Small intestine (tissue), 7 donors: ENCODE results near the gene RIMBP2. TPM values are rescaled to one million over a fixed set of nuclear protein-coding genes. Genes with fewer than 3 reads are reported as not detected.

Source experiments
- DNase-seq, 2 donors: peaks; one replicate each; pipeline versions ENCODE4 v3.0.0 to v3.0.0-alpha.2; 2013
- FAIRE-seq: peaks from 2 replicates; lab custom pipeline; 2012; peaks lifted over from hg19 to GRCh38; lab: Jason Lieb, UNC
- H3K27ac ChIP-seq, 3 donors: one replicate each; pipeline ENCODE4 v1.5.1; 2013; ENCODE audit warnings: low read length in 2 of 3, mild to moderate bottlenecking in 2 of 3, control low read depth in 1 of 3, inconsistent platforms in 1 of 3, low read depth in 1 of 3, moderate library complexity in 1 of 3
- H3K27me3 ChIP-seq, 3 donors: one replicate each; pipeline ENCODE4 v1.6.1; 2013; ENCODE audit warnings: low read length in 3 of 3, inconsistent platforms in 1 of 3; ENCODE audit not compliant: control insufficient read depth in 3 of 3, insufficient read depth in 3 of 3
- H3K36me3 ChIP-seq, 3 donors: one replicate each; pipeline ENCODE4 v1.6.1; 2013; ENCODE audit warnings: low read length in 3 of 3, inconsistent platforms in 1 of 3, low read depth in 1 of 3, mild to moderate bottlenecking in 1 of 3, moderate library complexity in 1 of 3; ENCODE audit not compliant: control insufficient read depth in 3 of 3, insufficient read depth in 2 of 3
- H3K4me1 ChIP-seq, 3 donors: one replicate each; pipeline ENCODE4 v1.6.1; 2013; ENCODE audit warnings: low read length in 2 of 3, inconsistent platforms in 1 of 3, low read depth in 1 of 3, mild to moderate bottlenecking in 1 of 3, moderate library complexity in 1 of 3; ENCODE audit not compliant: control insufficient read depth in 3 of 3, insufficient read depth in 2 of 3
- H3K4me3 ChIP-seq, 3 donors: one replicate each; pipeline ENCODE4 v1.5.1; 2013; ENCODE audit warnings: low read length in 3 of 3, control low read depth in 1 of 3, inconsistent platforms in 1 of 3, low read depth in 1 of 3, mild to moderate bottlenecking in 1 of 3, moderate library complexity in 1 of 3
- H3K9me3 ChIP-seq, 2 donors: one replicate each; pipeline ENCODE4 v1.6.1; 2013; ENCODE audit warnings: low read depth in 1 of 2, low read length in 1 of 2; ENCODE audit not compliant: control insufficient read depth in 2 of 2, insufficient read depth in 1 of 2
- WGBS, 3 donors: extraction: QIAGEN DNeasy Blood & Tissue Kit; methylation state at CpG; one replicate each; pipeline ENCODE4 v1.1.7; 2013; 5-methylcytosine and 5-hydroxymethylcytosine counted together
- polyA plus RNA-seq, 4 donors: library from polyadenylated mRNA; stranded (reverse) in 3 of 4; unstranded in 1 of 4; fragments of 200-250 nt in 3 of 4; fragments of 120-200 nt in 1 of 4; gene quantifications; one replicate each; pipeline versions ENCODE4 v1.2.1 to v1.2.3, GENCODE V29; 2013
- donor health status: healthy with polysubstance abuse.
- donor health status: control.
- donor health status: control.
- donor health status: Bipolar disorder and iron deficiency.
- donor health status: healthy.

Gene RIMBP2
- polyA plus RNA-seq, 4 donors: 0.22 to 12.2 (median 2.3) TPM

- no peak for FAIRE-seq
- H3K27ac ChIP-seq: no peak overlapping the region
- no peaks in the 10 kb centered on the region for H3K4me1 ChIP-seq
- no peak overlapping the region for H3K4me3 ChIP-seq
- H3K9me3 ChIP-seq: no peaks in the 10 kb centered on the region
- WGBS, 3 donors: 55 to 70% (median 61%) methylated on average over 5 of the region's 5 CpGs
- H3K27me3 ChIP-seq: no peaks in the 10 kb centered on the region
- H3K36me3 ChIP-seq: no peaks in the 10 kb centered on the region
- no peak for DNase-seq
Measured at GRCh38 chr12:130608132-130608531, 108.0 kb downstream of the RIMBP2 start.

GRCh38 chr12:130606231-130606630 is 109.9 kb downstream of the RIMBP2 start:
- DNase-seq: no peak
- no peak overlapping the region for H3K4me3 ChIP-seq
- 84 to 89% (median 87%) methylated on average over 12 of the region's 12 CpGs for WGBS, 3 donors

GRCh38 chr12:130603396-130603965 is 112.6 kb downstream of the RIMBP2 start:
- DNase-seq (no peak), FAIRE-seq (no peak)
- Histone ChIP-seq H3K4me1 (no peaks in the 10 kb centered on the region), H3K9me3 (no peaks in the 10 kb centered on the region), H3K27ac (no peak overlapping the region), H3K36me3 (no peaks in the 10 kb centered on the region), H3K27me3 (no peaks in the 10 kb centered on the region), H3K4me3 (no peak overlapping the region)
- WGBS, 3 donors: 70 to 77% (median 71%) methylated on average over 8 of the region's 8 CpGs

More at GRCh38 chr12:130606231-130606630, 109.9 kb downstream of the RIMBP2 start:
- Histone ChIP-seq H3K27ac (no peak overlapping the region), H3K27me3 (no peaks in the 10 kb centered on the region), H3K9me3 (no peaks in the 10 kb centered on the region), H3K36me3 (no peaks in the 10 kb centered on the region), H3K4me1 (no peaks in the 10 kb centered on the region)
- FAIRE-seq: no peak

GRCh38 chr12:130602251-130602650 is 113.8 kb downstream of the RIMBP2 start:
- 84 to 88% (median 87%) methylated on average over 8 of the region's 8 CpGs for WGBS, 3 donors

GRCh38 chr12:130601327-130601726 is 114.8 kb downstream of the RIMBP2 start:
- DNase-seq (no peak), FAIRE-seq (no peak)
- Histone ChIP-seq H3K36me3 (no peaks in the 10 kb centered on the region), H3K27ac (no peak overlapping the region), H3K4me3 (no peak overlapping the region), H3K9me3 (no peaks in the 10 kb centered on the region), H3K4me1 (no peaks in the 10 kb centered on the region), H3K27me3 (no peaks in the 10 kb centered on the region)
- WGBS, 3 donors: 17 to 88% (median 44%) methylated on average over 1 of the region's 1 CpG

More at GRCh38 chr12:130602251-130602650, 113.8 kb downstream of the RIMBP2 start:
- no peaks in the 10 kb centered on the region for H3K4me1 ChIP-seq
- H3K36me3 ChIP-seq: no peaks in the 10 kb centered on the region
- H3K27ac ChIP-seq: no peak overlapping the region
- H3K9me3 ChIP-seq: no peaks in the 10 kb centered on the region
- no peak for DNase-seq
- H3K27me3 ChIP-seq: no peaks in the 10 kb centered on the region
- no peak overlapping the region for H3K4me3 ChIP-seq
- FAIRE-seq: no peak

- FAIRE-seq: no peak
- no peak for DNase-seq
Measured at GRCh38 chr12:130596241-130596640, 119.9 kb downstream of the RIMBP2 start.

GRCh38 chr12:130595566-130595965 is 120.5 kb downstream of the RIMBP2 start:
- WGBS, 3 donors: 83 to 88% (median 86%) methylated on average over 9 of the region's 9 CpGs

More at GRCh38 chr12:130596241-130596640, 119.9 kb downstream of the RIMBP2 start:
- Histone ChIP-seq H3K27ac (no peak overlapping the region), H3K4me3 (no peak overlapping the region), H3K27me3 (no peaks in the 10 kb centered on the region), H3K36me3 (no peaks in the 10 kb centered on the region), H3K4me1 (no peaks in the 10 kb centered on the region), H3K9me3 (no peaks in the 10 kb centered on the region)
- WGBS, 3 donors: 73 to 79% (median 78%) methylated on average over 9 of the region's 9 CpGs

GRCh38 chr12:130593056-130593455 is 123.0 kb downstream of the RIMBP2 start:
- H3K4me1 ChIP-seq: no peaks in the 10 kb centered on the region
- WGBS, 3 donors: 78 to 87% (median 83%) methylated on average over 11 of the region's 11 CpGs
- H3K36me3 ChIP-seq: no peaks in the 10 kb centered on the region
- FAIRE-seq: no peak
- no peaks in the 10 kb centered on the region for H3K9me3 ChIP-seq
- H3K27me3 ChIP-seq: no peaks in the 10 kb centered on the region
- DNase-seq: no peak
- no peak overlapping the region for H3K27ac ChIP-seq
- no peak overlapping the region for H3K4me3 ChIP-seq

More at GRCh38 chr12:130595566-130595965, 120.5 kb downstream of the RIMBP2 start:
- DNase-seq (no peak), FAIRE-seq (no peak)
- no peaks in the 10 kb centered on the region for H3K36me3 ChIP-seq
- H3K27ac ChIP-seq: no peak overlapping the region
- no peak overlapping the region for H3K4me3 ChIP-seq
- H3K4me1 ChIP-seq: no peaks in the 10 kb centered on the region
- H3K27me3 ChIP-seq: no peaks in the 10 kb centered on the region
- no peaks in the 10 kb centered on the region for H3K9me3 ChIP-seq

GRCh38 chr12:130592641-130593040 is 123.5 kb downstream of the RIMBP2 start:
- no peak overlapping the region for H3K27ac ChIP-seq
- 92 to 93% (median 92%) methylated on average over 22 to 23 of the region's 23 CpGs for WGBS, 3 donors
- H3K4me3 ChIP-seq: no peak overlapping the region
- no peak for DNase-seq
- H3K36me3 ChIP-seq: no peaks in the 10 kb centered on the region
- no peaks in the 10 kb centered on the region for H3K27me3 ChIP-seq
- H3K4me1 ChIP-seq: no peaks in the 10 kb centered on the region
- H3K9me3 ChIP-seq: no peaks in the 10 kb centered on the region
- no peak for FAIRE-seq
